Stimulated activated CD4-positive, alpha-beta T cell treated with anti-CD3 and anti-CD28 coated beads, TNF-alpha, amount 100 ng/mL, for 24 hours (primary cell): ENCODE results near the gene LZTR1.

ENCODE experiments used
- DNase-seq, 3 experiments: peaks; one replicate each; pipeline ENCODE4 v3.0.0-alpha.2; 2020; ENCODE audit warnings: low read depth in 3 of 3

LZTR1 gene

GRCh38 chr22:20980938-20981722 lies 967 bp upstream of the LZTR1 start:
- no peak for DNase-seq

- DNase-seq = no peak
Observed at GRCh38 chr22:20982563-20982882, 426 bp downstream of the LZTR1 start.

DNA sequence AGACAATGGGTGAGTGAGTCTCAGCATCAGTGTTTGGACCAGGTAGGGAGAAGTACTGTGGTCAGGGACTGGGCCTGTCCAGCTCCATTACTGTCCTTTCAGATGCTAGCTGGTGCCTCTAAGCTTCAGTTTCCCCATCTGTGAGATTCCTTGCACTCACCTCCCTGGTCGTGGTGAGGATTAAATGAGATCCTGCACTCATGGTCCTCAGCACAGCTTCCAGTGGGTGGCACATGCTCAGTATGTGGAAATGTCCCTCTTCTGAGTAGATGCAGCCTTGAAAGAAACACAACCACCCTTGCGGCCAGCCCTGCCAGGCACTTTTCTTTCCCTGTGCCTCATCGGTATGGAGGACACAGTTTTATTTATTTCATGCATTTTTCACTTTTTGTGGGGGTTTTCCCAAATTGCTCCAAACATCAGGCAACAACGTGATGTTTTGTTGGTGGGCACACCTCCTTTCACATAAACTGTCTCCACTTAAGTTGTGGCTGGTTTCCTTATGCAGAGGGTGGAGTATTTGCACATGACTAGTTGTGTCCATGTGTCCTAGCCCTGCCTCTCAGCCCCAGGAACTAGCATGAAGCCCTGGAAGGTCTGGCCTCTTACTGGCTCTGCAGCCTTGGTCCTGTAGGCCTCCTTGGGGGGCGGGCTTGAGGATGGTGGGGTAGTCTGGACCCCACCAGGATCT lies 1.1 kb downstream of the LZTR1 start:
- no peak for DNase-seq

DNA sequence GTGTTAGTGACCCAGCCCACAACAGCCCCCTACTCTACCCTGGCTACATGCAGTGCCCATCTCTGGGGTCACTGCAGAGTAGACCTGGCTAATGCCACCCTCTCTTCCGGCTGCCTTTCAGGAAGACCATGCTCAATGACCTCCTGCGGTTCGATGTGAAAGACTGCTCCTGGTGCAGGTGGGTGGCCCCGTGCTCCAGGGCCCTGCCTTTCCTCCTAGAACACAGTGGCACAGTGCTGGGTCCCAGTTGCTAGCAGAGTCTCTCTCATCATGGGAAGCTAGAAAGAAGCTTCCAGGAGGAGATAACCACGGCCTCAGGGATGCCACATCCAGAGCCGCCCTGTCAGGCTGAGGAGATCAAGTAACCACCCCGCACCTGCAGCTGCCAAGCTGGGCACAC lies 3.6 kb downstream of the LZTR1 start:
- no peak for DNase-seq

DNA sequence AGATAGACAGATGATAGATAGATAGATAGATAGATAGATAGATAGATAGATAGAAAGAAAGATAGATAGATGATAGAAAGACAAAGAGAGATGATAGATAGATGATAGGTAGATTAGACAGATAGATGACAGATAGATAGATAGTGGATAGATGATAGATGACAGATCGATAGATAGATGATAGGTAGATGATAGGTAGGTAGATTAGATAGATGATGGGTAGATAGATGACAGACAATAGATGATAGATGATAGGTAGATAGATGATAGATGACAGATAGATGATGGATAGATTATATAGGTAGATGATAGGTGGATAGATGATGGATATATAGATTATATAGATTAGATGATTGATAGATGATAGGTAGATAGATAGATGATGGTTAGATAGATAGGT lies 4.3 kb downstream of the LZTR1 start:
- DNase-seq = no peak

GRCh38 chr22:20987375-20987774 lies 5.3 kb downstream of the LZTR1 start:
- DNase-seq = no peak

DNA sequence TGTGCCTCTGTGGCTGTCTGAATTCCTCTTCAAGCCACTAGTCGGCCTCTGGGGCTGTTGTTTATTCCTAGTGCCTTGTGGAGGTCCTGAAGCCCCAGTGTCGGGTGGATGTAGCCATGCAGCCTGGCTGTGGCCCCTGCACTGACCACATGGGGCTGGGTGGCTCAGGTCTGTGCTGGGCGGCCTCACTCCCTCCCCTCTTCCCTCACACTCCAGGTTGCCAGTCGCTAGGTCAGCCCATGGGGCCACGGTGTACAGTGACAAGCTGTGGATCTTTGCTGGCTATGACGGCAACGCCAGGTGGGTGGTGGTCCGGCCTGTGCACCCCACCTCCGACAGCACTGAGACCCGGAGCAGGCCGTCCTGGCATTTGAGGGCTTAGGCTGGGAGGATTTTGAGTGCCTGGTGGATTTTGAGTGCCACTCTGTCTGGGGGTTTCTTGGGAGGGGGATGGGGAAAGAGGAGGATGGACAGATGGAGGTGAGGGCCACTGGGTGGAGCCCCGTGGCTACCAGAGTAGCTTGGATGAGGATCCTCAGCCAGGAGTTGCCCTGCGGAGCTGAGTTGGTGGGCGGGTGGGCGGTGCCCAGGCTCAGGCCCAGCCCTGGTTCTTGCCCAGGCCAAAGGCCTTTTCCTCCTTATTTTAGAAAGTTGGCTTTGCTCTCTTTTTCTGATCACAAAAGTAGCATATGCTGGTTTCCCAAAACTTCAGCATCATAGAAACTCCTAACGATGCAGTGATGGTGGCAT lies 6.7 kb downstream of the LZTR1 start:
- no peak for DNase-seq

DNA sequence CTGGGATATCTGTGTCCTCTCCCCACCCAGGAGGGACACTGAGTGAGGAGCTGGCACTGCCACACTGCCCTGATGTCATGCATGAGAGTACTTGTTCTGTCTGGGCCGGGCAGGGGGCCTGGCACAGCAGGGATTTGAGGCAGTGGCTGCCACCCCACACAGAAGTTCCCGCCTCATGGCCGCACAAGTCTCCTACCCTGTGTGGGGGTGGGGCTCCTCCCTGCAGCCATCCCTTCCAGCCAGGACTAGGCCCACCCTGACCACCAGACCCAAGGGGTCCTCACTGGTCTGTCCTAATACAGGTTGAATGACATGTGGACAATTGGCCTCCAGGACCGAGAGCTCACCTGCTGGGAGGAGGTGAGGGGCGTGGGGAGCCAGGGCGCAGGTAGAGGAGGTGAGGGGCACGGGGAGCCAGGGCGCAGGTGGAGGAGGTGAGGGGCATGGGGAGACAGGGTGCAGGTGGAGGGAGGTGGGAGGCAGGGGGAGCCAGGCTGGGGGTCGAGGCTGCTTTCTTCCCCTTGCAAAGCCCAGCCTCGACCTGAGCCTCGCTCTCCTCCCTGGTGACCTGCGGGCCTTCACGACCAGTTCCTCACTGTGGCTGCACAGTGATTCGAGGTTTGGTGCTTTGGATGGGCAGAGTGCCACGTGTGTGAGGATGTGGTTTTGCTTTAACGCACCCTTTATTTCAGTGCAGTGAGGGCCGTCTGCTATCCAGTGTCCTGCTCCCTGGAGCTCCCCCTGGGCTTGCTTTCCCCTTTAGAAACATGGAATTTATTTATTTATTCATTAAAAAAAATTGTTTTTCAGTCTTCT lies 7.4 kb downstream of the LZTR1 start:
- DNase-seq = no peak

DNA sequence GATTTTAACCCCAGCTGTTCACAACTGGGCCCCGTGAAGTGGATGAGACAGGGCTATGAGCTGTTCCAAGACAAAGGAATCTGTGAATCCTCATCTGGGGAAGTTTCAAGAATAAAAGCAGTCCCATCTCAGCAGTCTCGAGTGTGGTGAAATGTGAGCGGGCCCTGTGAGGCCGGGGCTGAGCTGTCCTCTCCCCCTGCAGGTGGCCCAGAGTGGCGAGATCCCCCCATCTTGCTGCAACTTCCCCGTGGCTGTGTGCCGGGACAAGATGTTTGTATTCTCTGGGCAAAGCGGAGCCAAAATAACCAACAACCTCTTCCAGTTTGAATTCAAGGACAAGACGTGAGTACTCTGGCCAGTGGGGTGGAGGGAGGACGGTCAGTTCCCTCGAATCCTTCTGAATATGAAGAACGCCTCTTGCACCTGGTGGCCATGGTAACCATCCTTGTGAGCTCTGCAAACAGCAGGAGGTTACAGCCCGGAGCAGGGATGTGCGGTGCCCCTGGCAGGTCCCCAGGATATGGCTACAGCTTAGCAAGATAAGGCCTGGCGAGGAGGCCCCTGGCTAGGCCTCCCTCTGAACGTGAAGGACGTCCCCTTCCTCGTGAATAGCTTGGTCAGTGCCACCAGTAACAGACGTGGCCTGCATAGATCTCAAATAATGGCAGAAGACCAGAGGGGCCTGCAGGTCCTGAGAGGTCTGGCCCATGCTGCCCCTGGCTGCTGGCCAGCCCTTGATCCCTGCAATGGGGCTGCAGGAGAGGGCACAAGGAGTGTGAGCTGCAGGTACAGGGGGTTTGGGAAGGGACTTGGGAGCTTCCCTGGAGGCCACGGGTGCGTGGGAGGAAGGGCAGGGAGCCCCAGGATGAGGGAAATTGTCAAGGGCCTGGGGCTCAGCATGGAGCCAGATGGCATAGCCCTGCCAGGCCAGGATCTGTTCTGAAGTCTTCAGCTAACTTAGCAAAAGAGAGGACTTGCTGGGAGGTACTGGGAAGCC lies 8.4 kb downstream of the LZTR1 start:
- no peak for DNase-seq

GRCh38 chr22:20991252-20992055 lies 9.4 kb downstream of the LZTR1 start:
- DNase-seq = no peak

- DNase-seq = no peak
Observed at GRCh38 chr22:20992056-20992442, 10.0 kb downstream of the LZTR1 start.

DNA sequence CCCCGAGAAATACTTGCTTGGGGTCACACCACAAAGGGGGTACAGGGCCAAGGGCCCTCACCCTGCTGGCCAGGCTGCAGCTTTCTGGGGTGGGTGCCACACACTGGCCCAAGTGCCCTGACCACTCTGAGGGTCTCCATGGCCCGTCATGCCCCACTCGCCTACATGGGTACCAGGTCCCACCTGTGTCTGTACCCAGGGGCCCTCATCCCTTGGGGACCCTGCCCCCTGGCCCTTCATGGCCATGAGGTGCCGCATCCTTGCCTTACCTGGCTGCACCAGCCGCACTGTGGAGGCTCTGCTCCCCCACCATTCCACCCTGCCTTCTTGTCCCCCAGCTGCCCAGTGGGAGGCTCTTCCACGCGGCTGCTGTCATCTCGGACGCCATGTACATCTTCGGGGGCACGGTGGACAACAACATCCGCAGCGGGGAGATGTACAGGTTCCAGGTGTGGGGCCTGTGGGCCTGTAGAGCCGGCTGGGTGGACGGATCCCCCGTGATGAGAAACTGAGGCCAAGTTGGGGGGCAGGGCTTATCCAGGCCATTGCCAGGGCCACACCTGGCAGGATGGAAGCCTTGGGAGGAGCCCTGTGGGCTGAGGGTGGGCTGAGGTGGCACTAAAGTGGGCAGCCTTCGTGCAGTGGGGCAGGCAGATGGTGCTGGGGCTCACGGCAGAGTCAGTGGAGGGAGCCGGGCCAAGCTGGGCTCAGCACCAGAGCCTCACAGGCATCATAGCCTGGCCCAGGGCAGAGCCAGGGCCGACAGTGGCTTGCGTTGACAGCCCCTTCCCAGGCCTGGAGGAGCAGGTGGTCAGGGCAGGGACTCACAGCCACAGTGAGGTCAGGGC lies 10.6 kb downstream of the LZTR1 start:
- no peak for DNase-seq

- DNase-seq = no peak
Observed at GRCh38 chr22:20993304-20994127, 11.4 kb downstream of the LZTR1 start.

GRCh38 chr22:20994128-20994901 lies 12.2 kb downstream of the LZTR1 start:
- no peak for DNase-seq

- DNase-seq = no peak
Observed at GRCh38 chr22:20994902-20995241, 12.8 kb downstream of the LZTR1 start.

DNA sequence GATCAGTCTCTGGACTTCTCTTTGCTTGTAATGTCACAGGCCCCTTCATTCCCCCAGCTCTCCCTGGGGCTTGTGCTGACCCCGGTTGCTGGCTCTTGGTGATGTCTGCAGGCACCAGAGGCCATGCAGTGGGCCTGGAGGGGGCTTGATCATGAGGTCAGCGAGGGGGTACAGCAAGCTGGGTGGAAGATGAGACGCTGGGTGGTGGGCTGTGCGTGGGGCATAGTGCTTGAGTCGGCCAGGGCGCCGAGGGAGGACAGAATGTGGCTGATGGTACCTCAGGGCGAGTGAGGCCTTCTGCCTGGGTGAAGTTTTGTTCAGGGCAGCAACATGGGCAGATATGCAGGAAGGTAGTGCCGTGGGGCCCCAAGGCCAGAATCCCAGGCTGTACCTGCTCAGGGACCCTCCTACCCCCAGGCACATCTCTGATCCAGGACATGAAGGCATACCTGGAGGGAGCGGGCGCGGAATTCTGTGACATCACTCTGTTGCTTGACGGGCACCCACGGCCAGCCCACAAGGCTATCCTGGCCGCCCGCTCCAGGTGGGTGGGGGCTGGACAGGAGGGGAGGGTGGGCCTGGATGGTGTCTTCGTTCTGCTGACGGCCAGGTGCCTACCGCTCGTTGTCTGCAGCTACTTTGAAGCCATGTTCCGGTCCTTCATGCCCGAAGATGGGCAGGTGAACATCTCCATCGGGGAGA lies 13.4 kb downstream of the LZTR1 start:
- DNase-seq = no peak

- no peak for DNase-seq
Observed at GRCh38 chr22:20996031-20996410, 13.9 kb downstream of the LZTR1 start.
